GM19025 (cell line): ENCODE measurements around the gene NOM1.

Source experiments
- ATAC-seq: cut with Tn5 transposase; IDR thresholded peaks from one replicate; pipeline ENCODE4 v1.9.1; 2021; ENCODE audit warnings: mild to moderate bottlenecking, low read depth, moderate library complexity; ENCODE audit not compliant: unreplicated experiment

The NOM1 gene

GRCh38 chr7:156979007-156979606, 29.6 kb downstream of the NOM1 start:
- no peak for ATAC-seq

GRCh38 chr7:156979711-156980110, 30.2 kb downstream of the NOM1 start:
- no peak for ATAC-seq

GRCh38 chr7:156984174-156984891, 34.8 kb downstream of the NOM1 start:
- no peak for ATAC-seq

- ATAC-seq: no peak
Observed at GRCh38 chr7:156985101-156985992, 35.8 kb downstream of the NOM1 start.

- ATAC-seq: no peak
Observed at GRCh38 chr7:156986378-156986777, 36.9 kb downstream of the NOM1 start.

- ATAC-seq: no peak
Observed at GRCh38 chr7:156988343-156989185, 39.1 kb downstream of the NOM1 start.

- ATAC-seq: no peak
Observed at GRCh38 chr7:156989766-156990535, 40.4 kb downstream of the NOM1 start.

- ATAC-seq: no peak
Observed at GRCh38 chr7:156993021-156993924, 43.8 kb downstream of the NOM1 start.

GRCh38 chr7:156993925-156994235, 44.4 kb downstream of the NOM1 start:
- no peak for ATAC-seq

GRCh38 chr7:156994417-156994816, 44.9 kb downstream of the NOM1 start:
- ATAC-seq: no peak

GRCh38 chr7:156998988-156999957, 49.8 kb downstream of the NOM1 start:
- no peak for ATAC-seq

- no peak for ATAC-seq
Observed at GRCh38 chr7:156999958-157000726, 50.6 kb downstream of the NOM1 start.

- ATAC-seq: no peak
Observed at GRCh38 chr7:157000741-157001653, 51.5 kb downstream of the NOM1 start.

GRCh38 chr7:157001920-157002818, 52.7 kb downstream of the NOM1 start:
- ATAC-seq: no peak

GRCh38 chr7:157002819-157003421, 53.4 kb downstream of the NOM1 start:
- ATAC-seq: no peak
